Uterus (tissue), 2 donors: Measurements from ENCODE around the gene NLGN1.

Experiments used
- CTCF ChIP-seq, 4 experiments: fragments of 200-600 bp in 2 of 4; fragments of 450-650 bp in 2 of 4; sonication (generic) in 2 of 4; IDR thresholded peaks; one replicate each; pipeline ENCODE4 v1.5.1; 2016 to 2019; ENCODE audit warnings: antibody characterized with exemption in 4 of 4, mild to moderate bottlenecking in 2 of 4, moderate library complexity in 1 of 4
- POLR2A ChIP-seq, 2 donors: fragments of 450-650 bp; IDR thresholded peaks; one replicate each; pipeline ENCODE4 v1.6.1; 2016; ENCODE audit warnings: antibody characterized with exemption in 2 of 2, mild to moderate bottlenecking in 1 of 2, moderate library complexity in 1 of 2

DNA sequence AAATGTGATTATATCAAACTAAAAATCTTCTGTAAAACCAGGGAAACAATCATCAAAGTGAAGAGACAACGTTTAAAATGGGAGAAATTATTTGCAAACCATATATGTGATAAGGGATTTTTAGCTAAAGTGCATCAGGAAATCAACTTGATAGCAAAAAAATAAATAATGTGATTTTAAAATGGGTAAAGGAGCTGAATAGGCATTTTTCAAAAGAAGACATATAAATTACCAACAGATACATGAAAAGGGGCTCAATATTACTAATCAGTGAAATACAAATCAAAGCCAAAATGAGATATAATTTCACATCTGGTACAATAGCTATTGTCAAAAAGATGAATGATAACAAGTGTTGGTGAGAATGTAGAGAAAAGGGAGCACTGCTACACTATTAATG is 924.0 kb downstream of the NLGN1 start:
- TF ChIP-seq CTCF (IDR thresholded peaks at IDR 0.05) (no peak), POLR2A (IDR thresholded peaks at IDR 0.05) (no peak)
